MG63 (cell line): ENCODE measurements around the gene FES. TPM values are rescaled to one million over a fixed set of nuclear protein-coding genes. Genes with fewer than 3 reads are reported as not detected.
A peak's percentile ranks its signal among the peaks of the same experiment; 100 is the strongest.

Experiments used
- DNase-seq: peaks from one replicate; pipeline ENCODE4 v3.0.0-alpha.2; 2020
- H3K27me3 ChIP-seq: fragments of 250-450 bp; sonication (Bioruptor Pico); 2 replicates; pipeline ENCODE4 v1.5.1; 2020; ENCODE audit warnings: mild to moderate bottlenecking, moderate library complexity
- H3K36me3 ChIP-seq: fragments of 250-450 bp; sonication (Bioruptor Pico); 2 replicates; pipeline ENCODE4 v1.5.1; 2020; ENCODE audit warnings: mild to moderate bottlenecking, moderate library complexity
- H3K4me3 ChIP-seq: fragments of 250-450 bp; sonication (Bioruptor Pico); 2 replicates; pipeline ENCODE4 v1.5.1; 2020; ENCODE audit warnings: mild to moderate bottlenecking, moderate library complexity
- H3K9me3 ChIP-seq: fragments of 250-450 bp; sonication (Bioruptor Pico); 2 replicates; pipeline ENCODE4 v1.5.1; 2020; ENCODE audit warnings: mild to moderate bottlenecking, moderate library complexity
- total RNA-seq: library from RNA; depleted of rRNA; stranded (reverse); fragments of >200 nt; shearing (Covaris generic); gene quantifications from 2 replicates; pipeline ENCODE4 v1.2.3, GENCODE V29; 2014; ENCODE audit warnings: low replicate concordance

Gene FES
- total RNA-seq, 1 experiment from 2014 or later, result 13.7 TPM

GRCh38 chr15:90857883-90858443 lies 26.3 kb upstream of the FES start:
- Histone ChIP-seq H3K9me3 (no peaks in the 10 kb centered on the region), H3K27me3 (no peaks in the 10 kb centered on the region), H3K4me3 (no peak overlapping the region), H3K36me3 (no peaks in the 10 kb centered on the region)
- DNase-seq, result no peak

DNA sequence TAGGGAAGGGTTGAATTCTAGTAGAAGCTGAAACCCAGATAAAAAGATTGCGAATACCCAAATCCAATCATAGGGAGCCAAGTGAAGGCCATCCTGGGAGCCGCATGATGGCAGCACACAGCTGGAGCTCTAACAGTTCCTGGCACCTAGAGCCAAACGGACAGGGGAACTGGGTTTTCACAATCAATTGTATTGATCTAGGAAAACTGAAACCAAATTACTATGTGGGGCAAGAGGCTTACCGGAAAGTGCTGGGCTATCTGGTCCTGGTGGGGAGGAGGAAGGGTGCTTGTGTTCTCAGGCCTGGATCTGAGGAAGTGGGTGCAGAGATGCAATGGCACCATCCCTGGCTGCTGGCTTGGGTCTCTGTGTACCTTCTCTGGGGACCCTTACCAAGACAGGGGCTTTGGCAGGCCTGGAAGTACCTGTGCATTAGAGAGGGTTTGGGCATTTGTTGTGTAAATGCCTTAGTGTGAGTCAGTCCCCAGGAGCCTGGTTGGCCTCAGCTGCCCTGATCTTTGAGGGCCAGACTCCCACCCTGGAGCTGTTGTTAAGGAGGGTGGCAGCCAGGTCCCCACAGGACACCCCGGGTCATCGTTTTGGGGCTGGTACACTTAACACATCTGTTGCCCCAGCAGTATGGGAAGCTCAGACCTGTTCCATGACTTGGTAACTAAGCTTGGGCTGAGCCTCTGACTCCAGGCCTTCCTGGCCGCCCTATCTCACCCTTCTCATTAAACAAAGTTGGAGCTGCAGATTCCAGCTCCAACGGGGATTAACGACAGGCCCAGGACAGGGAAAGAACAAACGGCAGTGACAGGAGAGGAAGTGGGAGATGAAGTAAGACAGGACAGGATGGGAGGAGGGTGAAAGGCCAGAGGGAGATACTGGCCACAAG lies 24.8 kb upstream of the FES start:
- H3K36me3 ChIP-seq, result no peaks in the 10 kb centered on the region
- DNase-seq, result no peak
- no peaks in the 10 kb centered on the region for H3K27me3 ChIP-seq
- no peaks in the 10 kb centered on the region for H3K9me3 ChIP-seq
- no peak overlapping the region for H3K4me3 ChIP-seq

GRCh38 chr15:90860450-90860849 lies 23.9 kb upstream of the FES start:
- no peak overlapping the region for H3K4me3 ChIP-seq
- DNase-seq, result no peak
- no peaks in the 10 kb centered on the region for H3K9me3 ChIP-seq
- no peaks in the 10 kb centered on the region for H3K27me3 ChIP-seq
- H3K36me3 ChIP-seq, result no peaks in the 10 kb centered on the region

DNA sequence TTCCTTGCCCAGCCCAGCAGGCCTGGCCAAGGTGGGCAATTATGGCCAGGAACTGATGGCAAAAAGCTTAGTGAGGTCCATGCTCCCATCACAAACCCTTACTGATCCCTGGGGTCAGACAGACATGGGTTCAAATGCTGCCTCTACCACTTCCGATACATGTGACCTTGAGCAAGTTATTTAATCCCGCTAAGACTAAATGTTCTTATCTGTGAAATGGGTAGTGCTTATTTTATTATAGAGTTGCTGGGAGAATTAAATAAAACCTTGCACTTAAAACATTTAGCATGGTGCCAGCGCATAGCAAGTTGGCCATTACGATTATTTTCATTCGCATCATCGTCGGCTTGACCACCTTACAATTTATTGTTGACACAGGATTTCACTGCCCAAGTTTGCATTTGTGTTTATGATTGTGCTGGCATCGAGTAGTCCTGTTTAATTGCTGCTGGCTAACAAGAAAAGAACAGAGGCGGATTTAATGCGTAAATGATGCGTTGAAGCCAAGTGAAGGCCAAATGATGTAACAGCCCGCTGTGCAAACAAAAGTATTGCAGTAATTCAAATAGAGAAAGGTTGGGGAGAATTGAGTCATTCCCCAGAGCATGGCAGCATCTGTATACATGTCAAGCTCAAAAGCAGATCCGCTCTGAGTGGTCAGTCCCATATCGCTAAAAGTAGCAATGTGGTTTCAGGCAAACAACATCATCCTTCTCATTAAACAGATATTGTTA lies 23.2 kb upstream of the FES start:
- Histone ChIP-seq H3K27me3 (no peaks in the 10 kb centered on the region), H3K4me3 (no peak overlapping the region), H3K36me3 (no peaks in the 10 kb centered on the region), H3K9me3 (no peaks in the 10 kb centered on the region)
- no peak for DNase-seq

DNA sequence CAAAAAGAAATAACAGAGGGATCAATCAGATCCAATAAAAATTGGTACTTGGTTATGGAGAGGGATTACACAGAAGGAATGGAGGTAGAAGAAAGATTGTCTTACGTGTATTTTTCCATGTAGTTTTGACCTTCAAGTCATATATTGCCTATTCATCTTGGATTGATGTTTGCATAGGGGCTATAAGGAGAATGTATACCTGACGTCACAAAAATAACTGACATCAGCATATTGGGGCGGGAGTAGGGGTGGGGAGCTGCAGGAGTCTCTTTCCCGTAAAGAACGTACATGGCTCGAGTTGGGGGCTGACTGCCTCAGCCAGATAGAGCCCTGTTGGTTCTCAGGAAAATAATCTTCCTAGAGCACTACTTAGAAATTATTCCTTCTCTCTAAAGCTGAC lies 21.8 kb upstream of the FES start:
- Histone ChIP-seq H3K9me3 (no peaks in the 10 kb centered on the region), H3K4me3 (no peak overlapping the region), H3K27me3 (no peaks in the 10 kb centered on the region), H3K36me3 (no peaks in the 10 kb centered on the region)
- no peak for DNase-seq

DNA sequence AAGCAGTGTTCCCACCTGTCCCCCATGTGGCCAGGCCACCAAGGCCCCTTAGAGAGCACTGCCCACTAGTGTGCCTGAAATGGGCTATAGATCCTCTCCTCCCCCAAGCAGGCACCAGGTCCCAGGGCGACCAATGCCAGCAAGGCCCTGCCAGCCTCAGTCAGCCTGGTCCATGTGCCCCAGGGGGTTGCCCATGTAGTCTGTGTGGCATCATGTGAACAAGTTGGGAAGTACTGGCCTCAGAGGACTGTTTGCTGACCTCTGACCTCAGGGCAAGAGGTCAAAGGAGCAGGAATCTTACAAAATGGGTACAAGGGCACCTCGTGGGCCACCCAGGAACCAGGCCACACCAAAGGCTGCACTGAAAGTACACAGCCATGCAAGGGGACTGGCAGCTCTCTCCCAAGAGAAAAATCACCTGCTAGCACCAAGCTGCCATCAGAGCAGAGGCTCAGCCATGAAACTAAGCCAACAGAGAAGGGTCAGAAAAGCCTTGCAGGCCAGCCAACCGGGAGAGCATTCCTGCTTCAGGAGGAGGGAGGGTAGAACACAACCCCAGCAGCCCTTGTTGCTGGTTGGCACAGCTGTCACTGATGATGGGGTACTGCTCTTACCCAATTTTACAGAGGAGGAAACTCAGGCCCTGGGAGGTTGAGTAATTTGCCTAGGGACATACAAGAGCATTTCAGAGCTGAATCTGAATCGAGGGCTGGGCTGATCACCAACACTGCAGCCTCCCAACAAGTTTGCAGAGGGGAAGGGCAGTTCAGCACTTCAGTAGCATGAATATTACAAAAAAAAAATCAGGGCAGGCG lies 21.1 kb upstream of the FES start:
- Histone ChIP-seq H3K27me3 (no peaks in the 10 kb centered on the region), H3K36me3 (no peaks in the 10 kb centered on the region), H3K9me3 (no peaks in the 10 kb centered on the region), H3K4me3 (no peak overlapping the region)
- no peak for DNase-seq

DNA sequence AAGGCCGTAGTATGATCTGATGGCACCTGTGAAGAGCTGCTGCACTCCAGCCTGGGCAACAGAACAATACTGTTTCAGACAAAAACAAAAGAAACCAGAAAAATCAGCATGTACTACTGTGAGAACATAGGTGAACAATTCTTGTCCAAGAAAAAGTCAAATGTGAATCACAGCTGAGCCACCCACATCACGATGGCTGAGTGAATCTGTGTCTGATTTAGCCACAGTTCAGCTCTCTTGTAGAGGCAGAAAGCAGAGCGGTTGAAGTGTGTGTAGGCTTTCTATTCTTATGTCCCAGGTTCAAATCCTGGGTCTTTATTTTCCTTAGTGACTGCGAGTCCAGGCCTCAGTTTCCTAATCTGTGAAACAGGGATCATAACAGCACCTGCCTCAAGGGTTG lies 20.3 kb upstream of the FES start:
- H3K4me3 ChIP-seq, result no peak overlapping the region
- no peak for DNase-seq
- no peaks in the 10 kb centered on the region for H3K27me3 ChIP-seq
- no peaks in the 10 kb centered on the region for H3K9me3 ChIP-seq
- H3K36me3 ChIP-seq, result no peaks in the 10 kb centered on the region

GRCh38 chr15:90864507-90864906 lies 19.8 kb upstream of the FES start:
- Histone ChIP-seq H3K9me3 (no peaks in the 10 kb centered on the region), H3K36me3 (no peaks in the 10 kb centered on the region), H3K27me3 (no peaks in the 10 kb centered on the region), H3K4me3 (no peak overlapping the region)
- no peak for DNase-seq

DNA sequence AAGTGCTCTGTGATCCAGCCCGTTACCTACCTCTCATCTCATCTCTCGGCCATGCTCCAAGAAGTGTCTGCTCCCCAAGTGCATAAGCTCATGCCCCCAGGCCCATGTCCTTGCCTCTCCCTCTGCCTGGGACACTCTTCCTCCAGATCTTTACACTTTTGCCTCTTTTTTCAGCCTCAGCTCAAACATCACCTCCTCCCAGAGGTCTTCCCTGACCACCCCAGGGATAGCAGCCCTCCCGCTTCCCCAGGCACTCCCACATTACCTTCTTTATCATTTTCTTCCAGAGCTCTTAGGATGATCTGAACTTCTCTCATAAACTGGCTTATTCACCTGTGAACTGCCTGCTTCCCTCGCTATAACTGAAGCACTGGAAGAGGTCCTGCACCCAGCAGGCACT lies 18.6 kb upstream of the FES start:
- no peak overlapping the region for H3K4me3 ChIP-seq

GRCh38 chr15:90866161-90866715 lies 18.1 kb upstream of the FES start:
- no peak overlapping the region for H3K4me3 ChIP-seq
- no peak for DNase-seq

More for the DNA sequence above, 18.6 kb upstream of the FES start:
- H3K36me3 ChIP-seq, result no peaks in the 10 kb centered on the region
- no peak for DNase-seq
- no peaks in the 10 kb centered on the region for H3K27me3 ChIP-seq
- no peaks in the 10 kb centered on the region for H3K9me3 ChIP-seq

GRCh38 chr15:90866800-90867199 lies 17.5 kb upstream of the FES start:
- no peaks in the 10 kb centered on the region for H3K27me3 ChIP-seq

More at GRCh38 chr15:90866161-90866715, 18.1 kb upstream of the FES start:
- Histone ChIP-seq H3K36me3 (no peaks in the 10 kb centered on the region), H3K27me3 (no peaks in the 10 kb centered on the region), H3K9me3 (no peaks in the 10 kb centered on the region)

DNA sequence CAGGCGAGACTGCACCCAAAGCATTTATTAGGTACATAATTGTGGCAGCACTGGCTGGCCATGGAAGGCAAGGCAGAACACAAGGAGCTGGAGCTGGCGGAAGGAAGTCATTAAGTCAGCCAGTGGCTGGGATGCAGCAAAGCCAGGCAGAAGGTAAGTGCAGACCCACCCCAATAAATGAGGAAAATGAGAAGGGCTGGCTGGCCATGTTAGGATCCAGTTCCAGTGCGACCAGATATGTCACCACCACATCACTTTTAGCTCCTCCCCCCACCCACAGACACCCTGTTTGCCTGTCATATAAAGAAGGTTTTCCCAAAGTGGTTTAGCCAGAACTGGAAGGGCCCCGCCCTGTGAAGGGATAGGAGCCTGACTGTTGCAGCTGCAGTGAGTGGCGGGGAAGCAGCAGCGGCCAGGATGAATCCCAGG lies 16.0 kb upstream of the FES start, which contains the start of gene FURIN:
Gene FURIN, plus strand, starts transcription at position 328 of the 429 bp plus-strand sequence. CDS start 7,153 bp downstream, outside the sequence.
- DNase-seq, result no peak
- H3K9me3 ChIP-seq, result no peaks in the 10 kb centered on the region
- H3K36me3 ChIP-seq, result peaks cover 5% of the 10 kb centered on the region; the same call in 1 of the 2 replicates
- H3K4me3 ChIP-seq, result no peak within 1 kb of the TSS
- no peaks in the 10 kb centered on the region for H3K27me3 ChIP-seq

More at GRCh38 chr15:90866800-90867199, 17.5 kb upstream of the FES start:
- H3K4me3 ChIP-seq, result no peak overlapping the region
- DNase-seq, result no peak
- H3K36me3 ChIP-seq, result no peaks in the 10 kb centered on the region
- no peaks in the 10 kb centered on the region for H3K9me3 ChIP-seq

DNA sequence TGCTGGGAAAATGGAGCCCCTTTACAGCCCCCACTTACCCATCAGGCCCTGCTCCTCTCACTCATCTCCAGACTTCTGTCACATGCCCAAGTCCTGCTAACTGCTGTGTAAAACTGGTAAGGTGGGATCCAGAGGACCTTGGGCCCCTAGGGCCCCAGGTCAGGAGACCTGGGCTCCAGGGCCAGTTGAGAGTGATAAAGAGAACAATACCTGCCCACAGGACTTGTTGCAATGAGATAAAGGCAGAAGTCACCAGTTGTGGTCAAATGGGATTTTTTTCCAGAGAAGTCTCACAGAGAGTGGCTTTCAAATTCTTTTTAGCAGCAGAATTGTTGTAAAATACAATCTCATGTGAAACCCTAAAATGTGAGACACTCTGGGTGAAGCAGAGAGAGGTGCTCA lies 15.2 kb upstream of the FES start:
- Histone ChIP-seq H3K4me3 (no peak overlapping the region), H3K9me3 (no peaks in the 10 kb centered on the region), H3K27me3 (no peaks in the 10 kb centered on the region), H3K36me3 (peaks cover 5% of the 10 kb centered on the region; the same call in 1 of the 2 replicates)
- no peak for DNase-seq

GRCh38 chr15:90869601-90870353 lies 14.5 kb upstream of the FES start:
- peak; percentile 84 for DNase-seq
- H3K4me3 ChIP-seq, result no peak overlapping the region
- H3K9me3 ChIP-seq, result no peaks in the 10 kb centered on the region
- peaks cover 5% of the 10 kb centered on the region; the same call in 1 of the 2 replicates for H3K36me3 ChIP-seq
- no peaks in the 10 kb centered on the region for H3K27me3 ChIP-seq

DNA sequence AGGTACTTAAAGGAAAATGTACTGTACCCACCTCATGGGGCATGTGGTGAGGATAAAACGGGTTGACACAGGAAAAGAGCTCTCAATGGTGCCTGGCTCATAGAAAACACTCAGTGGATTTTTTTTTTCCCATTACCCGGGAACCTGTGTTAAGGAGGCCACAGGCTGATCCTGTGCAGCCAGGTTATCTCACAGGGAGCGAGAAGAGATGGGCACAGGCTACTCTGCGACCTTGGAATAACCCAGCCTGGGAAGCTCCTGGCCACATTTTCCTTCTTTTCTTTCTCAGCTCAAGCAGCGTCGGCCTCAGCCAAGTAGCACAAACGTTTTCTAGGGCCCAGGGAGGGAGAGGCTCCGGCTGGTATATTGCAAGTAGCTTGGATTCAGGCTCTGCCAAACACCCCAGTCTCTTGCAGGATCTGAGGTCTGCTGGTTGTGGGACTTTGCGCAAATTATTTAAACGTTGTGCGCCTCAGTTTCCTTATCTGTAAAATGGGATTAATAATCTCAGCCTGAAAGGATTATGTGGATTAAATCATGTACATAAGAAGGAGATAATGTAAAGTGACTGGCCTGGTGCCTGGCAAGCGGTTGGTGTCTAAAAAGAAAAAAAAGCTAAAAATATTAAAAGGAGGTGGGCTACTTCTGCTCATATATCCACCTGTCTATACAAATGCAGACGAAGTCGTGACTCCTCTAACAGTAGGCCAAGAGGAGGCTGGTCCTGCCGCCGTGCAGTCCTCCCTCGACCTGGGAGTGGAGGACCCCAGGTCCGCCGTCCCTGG lies 13.8 kb upstream of the FES start:
- Histone ChIP-seq H3K36me3 (peaks cover 5% of the 10 kb centered on the region; the same call in 1 of the 2 replicates), H3K27me3 (no peaks in the 10 kb centered on the region), H3K4me3 (peak overlapping the region; percentile 57), H3K9me3 (no peaks in the 10 kb centered on the region)
- DNase-seq, result no peak
